NCI-H1417 treated with DMSO at 0.1 percent for 48 hours (cell line): ENCODE measurements around the gene HGFAC.
"Not testable (repeated sequence)": the region's sequence is repeated elsewhere in the genome, so short reads cannot be mapped to it uniquely, and the experiment has no call there.

ENCODE experiments used
- DNase-seq: peaks from one replicate; lab custom pipeline; 2025; lab: John Stamatoyannopoulos, UW

The HGFAC gene

DNA sequence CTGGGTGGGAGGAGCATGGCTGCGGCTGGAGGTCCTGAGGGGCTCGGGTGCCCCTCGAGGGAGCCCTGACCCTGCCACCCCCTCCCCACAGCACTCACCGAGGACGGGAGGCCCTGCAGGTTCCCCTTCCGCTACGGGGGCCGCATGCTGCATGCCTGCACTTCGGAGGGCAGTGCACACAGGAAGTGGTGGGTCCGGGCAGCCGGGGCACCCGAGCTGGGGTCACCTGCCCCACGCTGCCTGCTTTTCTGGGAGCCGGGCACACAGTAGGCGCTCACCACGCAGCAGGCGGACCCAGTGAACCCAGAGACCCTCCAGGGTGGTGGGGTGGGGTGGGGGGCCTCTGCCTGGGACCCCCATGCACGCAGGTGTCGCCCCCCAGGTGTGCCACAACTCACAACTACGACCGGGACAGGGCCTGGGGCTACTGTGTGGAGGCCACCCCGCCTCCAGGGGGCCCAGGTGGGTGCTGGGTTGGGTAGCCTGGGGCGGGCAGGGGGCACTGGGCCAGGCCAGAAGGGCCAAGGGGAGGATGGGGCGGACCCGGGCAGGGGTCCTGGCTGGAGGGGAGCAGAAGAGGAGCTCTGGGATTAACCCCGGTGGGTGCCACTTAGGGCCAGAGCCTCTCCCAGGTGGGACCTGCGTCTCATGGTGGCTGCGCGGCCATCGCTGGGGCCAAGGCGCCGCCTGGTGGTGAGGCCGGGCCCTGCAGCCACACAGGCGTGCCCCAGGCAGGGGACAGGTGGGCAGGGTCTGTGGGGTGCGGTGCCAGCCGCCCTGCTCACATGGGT is 1.4 kb downstream of the HGFAC start:
- no peak for DNase-seq

DNA sequence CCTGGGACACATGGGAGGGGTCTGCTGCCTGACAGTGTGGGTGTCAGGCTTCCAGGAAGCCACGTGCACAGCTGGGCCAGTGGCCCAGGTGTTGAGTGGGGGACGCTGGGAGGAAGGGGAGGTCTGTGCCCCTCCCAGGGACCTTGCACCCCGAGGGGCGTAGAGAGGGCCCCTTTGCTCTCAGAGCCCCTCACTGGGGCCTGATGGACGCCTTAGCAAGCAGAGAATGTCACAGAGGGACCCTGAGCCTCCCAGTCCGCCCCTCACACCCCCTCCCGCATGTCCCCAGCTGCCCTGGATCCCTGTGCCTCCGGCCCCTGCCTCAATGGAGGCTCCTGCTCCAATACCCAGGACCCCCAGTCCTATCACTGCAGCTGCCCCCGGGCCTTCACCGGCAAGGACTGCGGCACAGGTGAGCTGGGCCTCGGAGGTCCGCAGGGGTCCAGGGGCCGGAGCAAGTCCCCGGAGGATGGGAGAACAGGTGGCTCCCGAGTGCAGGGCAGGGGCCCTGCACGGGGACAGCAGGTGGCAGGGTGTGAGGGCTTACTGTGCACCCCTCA is 2.1 kb downstream of the HGFAC start:
- DNase-seq, result no peak

- DNase-seq, result no peak
These were observed 2.8 kb downstream of the HGFAC start for GRCh38 chr4:3444351-3445110.

GRCh38 chr4:3445111-3445820 is 3.5 kb downstream of the HGFAC start:
- DNase-seq, result no peak

DNA sequence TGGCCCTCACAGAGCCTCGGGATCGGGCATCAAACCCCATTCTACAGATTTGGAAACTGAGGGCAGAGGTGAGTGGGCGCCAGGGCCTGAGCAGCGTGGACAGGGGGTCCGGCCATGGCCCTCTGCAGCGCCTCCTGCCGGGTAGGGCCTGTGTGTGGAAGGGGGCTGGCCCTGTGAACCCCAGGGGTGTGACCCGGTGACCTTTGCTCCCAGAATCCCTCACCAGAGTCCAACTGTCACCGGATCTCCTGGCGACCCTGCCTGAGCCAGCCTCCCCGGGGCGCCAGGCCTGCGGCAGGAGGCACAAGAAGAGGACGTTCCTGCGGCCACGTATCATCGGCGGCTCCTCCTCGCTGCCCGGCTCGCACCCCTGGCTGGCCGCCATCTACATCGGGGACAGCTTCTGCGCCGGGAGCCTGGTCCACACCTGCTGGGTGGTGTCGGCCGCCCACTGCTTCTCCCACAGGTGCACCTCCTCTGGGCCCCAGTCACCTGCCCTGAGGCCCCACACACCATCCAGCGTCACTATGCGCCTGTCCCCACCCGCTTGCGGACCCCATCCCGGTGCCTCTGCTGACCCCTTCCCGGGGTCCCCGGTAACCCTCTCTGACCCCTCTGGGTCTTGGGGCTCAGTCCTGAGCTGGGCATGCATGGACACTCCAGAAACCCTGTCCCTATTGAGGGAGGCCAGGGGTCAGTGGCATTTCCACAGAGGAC is 4.2 kb downstream of the HGFAC start:
- no peak for DNase-seq

DNA sequence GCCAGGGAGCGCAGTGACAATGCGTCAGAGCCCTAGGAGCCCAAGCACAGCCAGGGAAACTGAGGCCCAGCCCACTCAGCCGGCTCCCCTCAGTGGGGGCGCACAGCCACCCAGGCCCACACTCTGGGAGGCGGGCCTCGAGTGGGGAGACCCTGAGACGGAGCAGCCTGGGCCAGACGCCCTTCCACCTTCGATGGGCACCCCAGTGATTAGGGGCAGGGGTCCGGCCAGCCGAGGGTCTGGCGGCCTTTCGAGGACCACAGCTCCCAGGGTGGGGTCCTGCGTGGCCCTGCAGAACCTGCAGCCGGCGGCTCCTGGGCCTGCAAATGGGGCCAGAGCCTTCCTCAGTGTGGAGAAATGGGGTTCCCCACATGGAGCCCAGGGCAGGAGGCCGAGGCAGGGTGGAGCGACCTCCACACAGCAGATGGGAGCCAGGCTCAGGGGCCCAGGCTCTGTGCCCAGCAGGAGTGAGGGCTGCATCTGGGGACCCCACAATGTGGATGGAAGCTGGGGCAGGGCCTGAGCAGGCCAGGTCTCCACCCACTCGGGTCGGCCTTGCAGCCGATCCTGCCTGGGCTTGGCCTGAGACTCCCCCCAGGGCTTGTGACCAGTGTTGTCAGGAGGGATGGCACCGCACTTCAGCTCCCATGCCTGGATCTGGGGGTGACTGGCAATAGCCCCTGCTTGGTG is 5.0 kb downstream of the HGFAC start:
- DNase-seq, result no peak

DNA sequence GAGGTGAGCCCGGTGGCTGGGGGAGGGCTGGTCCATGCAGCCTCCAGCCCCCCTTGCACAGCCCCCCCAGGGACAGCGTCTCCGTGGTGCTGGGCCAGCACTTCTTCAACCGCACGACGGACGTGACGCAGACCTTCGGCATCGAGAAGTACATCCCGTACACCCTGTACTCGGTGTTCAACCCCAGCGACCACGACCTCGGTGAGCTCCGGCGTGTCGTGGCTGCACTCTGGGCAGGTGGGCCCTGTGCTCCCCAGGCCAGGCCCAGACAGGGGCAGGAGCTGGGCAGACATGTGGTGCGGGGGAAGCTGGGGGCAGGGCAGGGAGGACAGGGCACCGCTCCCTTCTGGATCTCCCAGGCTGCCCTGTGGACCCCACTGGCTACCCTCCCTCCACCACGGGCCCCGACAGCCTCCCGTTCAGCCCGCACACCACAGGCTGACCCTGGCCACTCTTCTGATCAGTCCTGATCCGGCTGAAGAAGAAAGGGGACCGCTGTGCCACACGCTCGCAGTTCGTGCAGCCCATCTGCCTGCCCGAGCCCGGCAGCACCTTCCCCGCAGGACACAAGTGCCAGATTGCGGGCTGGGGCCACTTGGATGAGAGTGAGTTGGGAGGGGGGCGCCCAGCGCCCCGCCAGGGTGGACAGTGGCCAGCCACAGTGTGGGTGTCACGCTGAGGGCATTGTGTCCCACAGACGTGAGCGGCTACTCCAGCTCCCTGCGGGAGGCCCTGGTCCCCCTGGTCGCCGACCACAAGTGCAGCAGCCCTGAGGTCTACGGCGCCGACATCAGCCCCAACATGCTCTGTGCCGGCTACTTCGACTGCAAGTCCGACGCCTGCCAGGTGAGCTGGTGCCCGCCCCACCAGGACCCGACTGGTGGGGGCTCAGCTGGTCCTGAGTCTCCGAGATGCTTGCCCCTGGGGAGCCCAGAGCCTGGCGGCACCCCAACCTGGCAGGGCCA is 5.9 kb downstream of the HGFAC start:
- no peak for DNase-seq

DNA sequence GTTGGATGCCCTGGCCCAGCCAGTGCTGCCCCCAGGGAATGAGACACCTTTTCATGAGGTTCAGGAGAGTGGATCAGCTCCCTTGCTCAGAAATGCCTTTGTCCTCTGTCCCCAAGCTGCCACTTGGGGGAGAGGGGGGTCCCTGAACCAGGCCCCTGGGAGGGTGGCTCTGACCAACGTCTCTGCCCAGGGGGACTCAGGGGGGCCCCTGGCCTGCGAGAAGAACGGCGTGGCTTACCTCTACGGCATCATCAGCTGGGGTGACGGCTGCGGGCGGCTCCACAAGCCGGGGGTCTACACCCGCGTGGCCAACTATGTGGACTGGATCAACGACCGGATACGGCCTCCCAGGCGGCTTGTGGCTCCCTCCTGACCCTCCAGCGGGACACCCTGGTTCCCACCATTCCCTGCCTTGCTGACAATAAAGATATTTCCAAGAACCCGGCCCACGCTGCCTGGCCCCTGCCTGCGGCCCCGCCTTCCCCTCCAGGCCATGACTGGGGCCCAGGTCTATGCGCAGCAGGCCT is 7.3 kb downstream of the HGFAC start:
- DNase-seq, result no peak

- no peak for DNase-seq
These were observed 8.1 kb downstream of the HGFAC start for GRCh38 chr4:3449574-3450534.

DNA sequence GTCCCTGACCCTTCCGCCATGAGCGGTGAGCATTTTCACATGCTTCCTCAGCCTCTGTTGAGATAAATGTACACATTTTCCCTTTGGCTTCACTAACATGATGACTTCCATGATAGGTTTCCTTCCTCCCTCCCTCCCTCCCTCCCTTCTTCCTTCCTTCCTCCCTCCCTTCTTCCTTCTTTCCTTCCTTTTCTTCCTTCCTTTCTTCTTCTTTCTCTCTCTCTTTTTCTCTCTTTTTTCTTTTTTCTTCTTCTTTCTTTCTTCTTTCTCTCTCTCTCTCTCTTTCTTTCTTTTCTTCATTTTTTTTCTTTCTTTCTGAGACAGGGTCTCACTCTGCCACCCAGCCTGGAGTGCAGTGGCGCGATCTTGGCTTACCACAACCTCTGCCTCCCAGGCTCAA is 8.9 kb downstream of the HGFAC start:
- DNase-seq, result no peak

DNA sequence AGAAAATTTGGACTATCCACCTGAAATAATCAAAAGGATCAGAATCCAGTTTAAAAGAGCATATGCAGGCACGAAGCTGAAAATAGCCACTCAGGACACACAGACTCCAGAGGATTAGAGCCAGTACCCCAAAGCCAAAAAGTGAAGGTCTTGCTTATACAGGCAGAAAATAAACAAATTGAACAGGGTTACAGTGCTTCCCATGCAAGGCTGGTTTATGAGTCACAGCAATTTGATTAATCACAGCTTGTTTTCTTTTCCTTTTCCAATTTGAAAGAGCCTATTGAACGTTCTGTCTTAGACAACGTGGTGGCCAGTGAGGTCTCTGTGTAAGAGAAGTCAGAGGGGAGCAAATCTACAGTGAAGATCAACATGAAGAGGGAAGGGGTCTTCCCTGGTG is 10.2 kb downstream of the HGFAC start:
- DNase-seq, result no peak

- DNase-seq, result no peak
These were observed 10.6 kb downstream of the HGFAC start for GRCh38 chr4:3452376-3452775.

DNA sequence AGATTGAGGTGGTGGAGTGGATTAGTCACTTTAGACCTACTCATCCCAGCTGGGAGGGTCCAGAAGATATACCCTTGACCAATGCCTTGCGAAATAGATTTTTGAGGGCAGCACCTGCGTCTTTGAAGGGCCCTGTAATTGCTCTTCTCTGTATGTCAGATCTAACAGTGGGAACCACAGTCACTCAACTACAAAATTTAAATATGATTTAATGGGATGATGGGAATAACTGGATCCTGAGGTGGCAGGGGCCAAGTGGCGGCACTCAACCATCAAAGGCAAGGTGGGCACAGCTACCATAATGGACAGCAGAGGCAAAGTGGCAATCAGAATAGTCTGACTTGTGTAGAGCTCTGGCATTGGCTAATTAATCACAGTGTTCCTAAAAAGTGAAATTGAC is 13.8 kb downstream of the HGFAC start:
- DNase-seq, result not testable (repeated sequence)

GRCh38 chr4:3458371-3458770 is 16.6 kb downstream of the HGFAC start:
- no peak for DNase-seq

GRCh38 chr4:3459156-3459555 is 17.4 kb downstream of the HGFAC start:
- not testable (repeated sequence) for DNase-seq

DNA sequence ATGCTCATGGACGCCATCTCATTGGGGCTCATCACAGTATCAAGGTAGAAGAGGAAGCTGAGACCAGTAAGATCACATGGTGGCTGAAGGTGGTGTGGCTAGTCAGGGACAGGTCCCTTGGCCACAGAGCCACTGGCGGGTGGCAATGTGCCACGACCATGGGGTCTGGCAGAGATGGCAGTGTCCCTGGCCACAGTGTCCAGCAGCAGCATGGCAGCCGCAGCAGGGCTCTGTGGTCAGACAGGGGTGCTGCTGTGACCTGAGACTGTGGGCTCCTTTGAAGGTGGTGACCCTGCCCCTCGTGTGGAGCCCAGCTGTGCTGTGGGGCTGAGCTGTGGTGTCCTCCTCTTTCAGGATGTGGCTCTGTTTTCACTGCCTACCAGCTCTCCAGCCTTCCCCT is 19.2 kb downstream of the HGFAC start:
- DNase-seq, result no peak

GRCh38 chr4:3461515-3462291 is 19.9 kb downstream of the HGFAC start:
- DNase-seq, result no peak

- no peak for DNase-seq
These were observed 20.6 kb downstream of the HGFAC start for GRCh38 chr4:3462321-3462789.
